Mesothelial cell of epicardium (in vitro differentiated cells): ENCODE results near the gene STK17B. TPM values are rescaled to one million over a fixed set of nuclear protein-coding genes. Genes with fewer than 3 reads are reported as not detected.

Experiments
- DNase-seq, 2 experiments: peaks; one replicate each; pipeline ENCODE4 v3.0.0; 2021; ENCODE audit warnings: low spot score in 2 of 2; ENCODE audit not compliant: unreplicated experiment in 2 of 2
- H3K27ac Mint-ChIP-seq: 2 replicates; pipeline ENCODE4 v1.8.0; 2021; ENCODE audit warnings: mixed read lengths
- H3K27me3 Mint-ChIP-seq: 2 replicates; pipeline ENCODE4 v1.8.0; 2021; ENCODE audit warnings: low read depth, mixed read lengths
- H3K36me3 Mint-ChIP-seq: 2 replicates; pipeline ENCODE4 v1.8.0; 2021; ENCODE audit warnings: mixed read lengths
- H3K4me1 Mint-ChIP-seq: 2 replicates; pipeline ENCODE4 v1.8.0; 2021; ENCODE audit warnings: mixed read lengths
- H3K4me3 Mint-ChIP-seq: 2 replicates; pipeline ENCODE4 v1.8.0; 2021; ENCODE audit warnings: mild to moderate bottlenecking, moderate library complexity, mixed read lengths
- H3K9me3 Mint-ChIP-seq: 2 replicates; pipeline ENCODE4 v1.8.0; 2021; ENCODE audit warnings: mixed read lengths
- total RNA-seq: library from RNA; stranded (reverse); gene quantifications from 3 replicates; pipeline ENCODE4 v1.2.1, GENCODE V29; 2021
- TF ChIP-seq, protein P1 (sequence below): fragments of 200-600 bp; sonication (generic); IDR thresholded peaks from one replicate; pipeline ENCODE4 v1.5.0; 2021; ENCODE audit warnings: antibody characterized with exemption; ENCODE audit not compliant: unreplicated experiment

The STK17B gene
- total RNA-seq, 1 donor from 2014 or later, result 35.6 TPM

DNA sequence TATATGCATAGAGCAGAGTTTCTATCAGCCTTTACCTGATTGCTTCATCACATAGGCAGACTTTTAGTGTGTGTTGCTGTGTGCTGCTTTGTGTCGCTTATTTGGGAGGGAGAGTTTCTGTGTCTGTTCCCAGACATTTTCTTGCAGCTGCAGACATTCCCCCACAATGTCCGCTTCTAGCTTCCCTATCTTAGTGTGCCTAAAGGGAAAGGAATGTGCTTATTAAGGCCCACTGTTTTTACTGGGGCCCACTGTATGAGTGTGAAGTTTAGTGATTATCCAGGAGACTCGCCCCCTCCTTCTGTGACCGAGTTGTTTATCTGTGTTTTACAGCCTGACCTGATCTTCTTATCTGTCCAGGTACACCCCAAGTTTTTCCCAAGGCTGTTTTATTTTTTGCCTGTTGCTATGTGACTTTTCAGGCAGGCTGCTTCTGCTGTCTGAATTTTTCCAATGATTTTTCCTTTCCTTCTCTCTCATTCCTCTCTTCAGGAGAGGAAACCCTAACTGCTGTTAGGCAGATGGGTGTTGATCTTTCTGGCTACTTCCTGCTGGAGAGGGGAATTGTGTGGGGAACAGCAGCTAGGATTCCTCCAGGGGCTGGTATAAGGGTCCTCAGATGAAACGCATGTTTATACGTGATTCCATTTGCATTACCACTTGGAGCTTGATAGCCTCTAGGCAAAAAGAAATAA is 47.6 kb downstream of the STK17B start:
- TF ChIP-seq, protein P1, sequence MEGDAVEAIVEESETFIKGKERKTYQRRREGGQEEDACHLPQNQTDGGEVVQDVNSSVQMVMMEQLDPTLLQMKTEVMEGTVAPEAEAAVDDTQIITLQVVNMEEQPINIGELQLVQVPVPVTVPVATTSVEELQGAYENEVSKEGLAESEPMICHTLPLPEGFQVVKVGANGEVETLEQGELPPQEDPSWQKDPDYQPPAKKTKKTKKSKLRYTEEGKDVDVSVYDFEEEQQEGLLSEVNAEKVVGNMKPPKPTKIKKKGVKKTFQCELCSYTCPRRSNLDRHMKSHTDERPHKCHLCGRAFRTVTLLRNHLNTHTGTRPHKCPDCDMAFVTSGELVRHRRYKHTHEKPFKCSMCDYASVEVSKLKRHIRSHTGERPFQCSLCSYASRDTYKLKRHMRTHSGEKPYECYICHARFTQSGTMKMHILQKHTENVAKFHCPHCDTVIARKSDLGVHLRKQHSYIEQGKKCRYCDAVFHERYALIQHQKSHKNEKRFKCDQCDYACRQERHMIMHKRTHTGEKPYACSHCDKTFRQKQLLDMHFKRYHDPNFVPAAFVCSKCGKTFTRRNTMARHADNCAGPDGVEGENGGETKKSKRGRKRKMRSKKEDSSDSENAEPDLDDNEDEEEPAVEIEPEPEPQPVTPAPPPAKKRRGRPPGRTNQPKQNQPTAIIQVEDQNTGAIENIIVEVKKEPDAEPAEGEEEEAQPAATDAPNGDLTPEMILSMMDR, result no peak
- peaks cover 9% of the 10 kb centered on the region for H3K4me1 Mint-ChIP-seq
- peak overlapping the region; percentile 91 for H3K27ac Mint-ChIP-seq
- H3K36me3 Mint-ChIP-seq, result peaks cover 7% of the 10 kb centered on the region
- H3K4me3 Mint-ChIP-seq, result no peak overlapping the region
- H3K9me3 Mint-ChIP-seq, result peaks cover 23% of the 10 kb centered on the region
- no peak for DNase-seq
- H3K27me3 Mint-ChIP-seq, result no peaks in the 10 kb centered on the region

DNA sequence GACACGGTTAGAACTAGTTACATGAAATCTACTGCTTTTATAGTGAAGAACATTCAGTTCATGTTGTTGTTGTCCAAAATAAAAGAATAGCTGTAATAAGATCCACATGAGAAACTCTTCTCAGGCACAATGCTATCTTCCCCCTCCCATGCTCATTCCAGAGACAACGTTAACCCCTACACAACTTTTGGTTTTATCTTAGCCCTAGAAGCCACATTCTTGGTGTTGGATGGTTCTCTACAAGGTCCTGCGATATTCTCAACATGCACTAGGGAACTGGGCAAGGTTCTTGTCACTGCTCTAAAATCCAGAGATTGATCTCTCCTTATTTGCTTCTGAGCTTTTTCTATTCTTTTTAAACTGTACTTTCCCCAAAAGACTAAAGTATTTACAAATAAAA is 51.5 kb downstream of the STK17B start:
- TF ChIP-seq, protein P1, result no peak
- Mint-ChIP-seq H3K4me3 (no peak overlapping the region), H3K36me3 (peaks cover 4% of the 10 kb centered on the region), H3K9me3 (peaks cover 12% of the 10 kb centered on the region), H3K27ac (no peak overlapping the region), H3K4me1 (peaks cover 9% of the 10 kb centered on the region), H3K27me3 (no peaks in the 10 kb centered on the region)
- no peak for DNase-seq

DNA sequence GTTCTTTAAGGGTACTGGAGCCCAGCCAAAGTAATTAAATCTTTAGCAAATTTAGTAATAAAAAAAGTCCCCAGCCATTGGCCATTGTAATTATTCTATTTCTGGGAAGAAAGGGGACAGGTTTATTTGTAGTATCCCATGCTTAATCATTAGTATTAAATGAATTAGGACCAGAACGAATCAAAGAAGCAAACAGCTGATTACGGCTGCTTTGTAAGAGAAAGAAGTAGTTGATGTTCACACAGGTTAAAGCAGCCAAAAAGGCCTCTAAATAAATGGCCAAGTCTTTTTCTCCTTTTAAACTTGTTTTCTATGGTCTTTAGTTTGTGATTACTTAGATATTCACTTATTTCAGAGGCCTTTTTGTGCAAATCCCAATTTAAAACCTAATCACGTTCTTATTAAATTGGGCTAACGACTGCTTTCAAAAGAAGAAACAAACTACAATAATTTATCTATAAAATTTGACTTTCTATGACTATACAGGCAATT is 54.1 kb downstream of the STK17B start:
- no peaks in the 10 kb centered on the region for H3K27me3 Mint-ChIP-seq
- no peak overlapping the region for H3K4me3 Mint-ChIP-seq
- H3K36me3 Mint-ChIP-seq, result peaks cover 4% of the 10 kb centered on the region
- H3K27ac Mint-ChIP-seq, result no peak overlapping the region
- TF ChIP-seq, protein P1, result no peak
- no peak for DNase-seq
- H3K9me3 Mint-ChIP-seq, result peaks cover 12% of the 10 kb centered on the region
- H3K4me1 Mint-ChIP-seq, result peaks cover 24% of the 10 kb centered on the region

DNA sequence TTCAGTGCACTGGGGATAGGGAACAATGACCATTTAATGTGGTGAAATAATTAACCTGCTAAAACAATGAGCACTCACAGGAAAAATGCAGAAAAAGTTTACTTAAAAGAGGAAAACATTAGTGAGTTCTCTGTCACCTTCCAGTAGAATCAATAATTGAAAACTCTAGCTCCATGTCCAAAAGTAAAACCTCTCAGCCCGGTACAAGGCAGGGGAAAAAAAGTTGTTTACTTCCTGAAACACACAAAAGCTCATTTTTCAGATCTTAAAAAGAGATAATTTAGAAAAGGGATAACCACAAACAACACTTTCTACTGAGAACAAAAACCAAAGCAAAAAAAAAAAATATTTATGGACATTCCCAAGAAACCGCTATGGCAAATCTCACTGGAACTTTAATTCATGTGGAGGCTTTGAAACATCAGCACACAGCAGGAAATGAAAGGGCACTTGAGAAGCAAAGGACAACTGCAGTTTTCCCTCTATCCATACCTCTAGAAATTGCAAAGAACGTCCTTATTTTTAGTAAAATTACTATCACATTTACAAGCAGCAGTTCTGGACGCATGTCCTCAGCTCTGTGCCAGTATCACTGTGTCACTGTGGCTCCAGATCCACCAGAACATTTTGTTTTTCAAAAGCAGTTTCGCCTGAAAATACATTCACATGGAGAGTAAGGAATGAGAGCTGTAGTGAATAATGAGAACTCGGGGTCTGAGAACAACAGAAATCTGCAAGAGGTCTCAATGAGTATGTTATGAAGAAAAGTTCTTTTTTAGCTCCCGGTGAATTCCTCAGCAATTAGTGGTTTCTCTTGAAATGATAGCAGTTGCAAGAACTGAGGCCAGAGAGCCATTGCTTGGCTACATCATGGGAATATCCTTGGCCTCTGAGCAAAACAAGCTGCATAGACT is 58.1 kb downstream of the STK17B start:
- Mint-ChIP-seq H3K4me3 (no peak overlapping the region), H3K4me1 (peaks cover 28% of the 10 kb centered on the region), H3K27ac (peak overlapping the region; percentile 96), H3K36me3 (no peaks in the 10 kb centered on the region), H3K9me3 (no peaks in the 10 kb centered on the region), H3K27me3 (no peaks in the 10 kb centered on the region)
- DNase-seq, result no peak
- TF ChIP-seq, protein P1, result no peak

DNA sequence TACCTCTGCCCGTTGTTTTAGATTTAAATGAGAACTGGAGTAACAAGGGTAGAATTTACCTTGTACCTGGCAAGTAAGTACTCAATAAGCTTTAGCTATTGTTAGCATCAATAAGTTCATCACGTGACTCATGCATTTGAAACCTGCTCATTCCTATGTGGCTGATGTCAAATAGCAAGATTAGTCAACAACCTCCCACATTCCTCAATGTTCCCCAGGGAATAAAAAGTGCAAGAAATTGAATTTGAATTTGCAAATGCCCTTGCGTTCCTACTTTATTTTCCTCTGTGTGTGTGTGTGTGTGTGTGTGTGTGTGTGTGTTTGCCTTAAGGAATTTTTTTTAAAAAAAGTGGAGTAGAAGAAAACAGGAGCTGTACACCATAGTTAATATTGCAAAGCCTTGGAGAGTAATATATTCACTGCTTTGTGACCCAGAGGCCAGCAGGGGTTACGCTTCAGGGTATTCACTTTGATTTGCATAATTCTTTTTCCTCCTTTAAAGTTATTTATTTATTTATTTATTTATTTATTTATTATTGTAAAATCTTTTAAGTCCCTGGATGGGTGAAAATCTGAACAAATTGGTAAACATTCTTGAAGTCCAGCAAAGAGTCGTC is 58.9 kb downstream of the STK17B start:
- TF ChIP-seq, protein P1, result no peak
- Mint-ChIP-seq H3K27me3 (no peaks in the 10 kb centered on the region), H3K27ac (no peak overlapping the region), H3K36me3 (no peaks in the 10 kb centered on the region), H3K4me3 (no peak overlapping the region), H3K9me3 (no peaks in the 10 kb centered on the region), H3K4me1 (peaks cover 28% of the 10 kb centered on the region)
- no peak for DNase-seq
